Tibial nerve (tissue), 4 donors: ENCODE measurements around the gene MMEL1. TPM values are rescaled to one million over a fixed set of nuclear protein-coding genes. Genes with fewer than 3 reads are reported as not detected.
"Not testable (repeated sequence)": the region's sequence is repeated elsewhere in the genome, so short reads cannot be mapped to it uniquely, and the experiment has no call there.

Source experiments
- DNase-seq, 2 donors: peaks; one replicate each; pipeline ENCODE4 v3.0.0-alpha.2; 2019; ENCODE audit warnings: low spot score in 2 of 2
- H3K27ac ChIP-seq, 4 donors: fragments of 200-600 bp; sonication (generic) in 3 of 4; one replicate each; pipeline ENCODE4 v1.5.1; 2017 to 2019; ENCODE audit warnings: mild to moderate bottlenecking in 1 of 4
- H3K27me3 ChIP-seq, 2 donors: fragments of 200-600 bp; sonication (generic) in 1 of 2; one replicate each; pipeline versions ENCODE4 v1.5.1 to v1.6.0; 2017 to 2019
- H3K36me3 ChIP-seq, 3 donors: fragments of 200-600 bp; sonication (generic); one replicate each; pipeline ENCODE4 v1.5.1; 2018 to 2019
- H3K4me1 ChIP-seq, 4 donors: fragments of 200-600 bp; sonication (generic) in 3 of 4; one replicate each; pipeline ENCODE4 v1.5.1; 2017 to 2019
- H3K4me3 ChIP-seq, 4 donors: fragments of 200-600 bp; sonication (generic) in 3 of 4; one replicate each; pipeline ENCODE4 v1.5.1; 2017 to 2019; ENCODE audit warnings: mild to moderate bottlenecking in 1 of 4, moderate library complexity in 1 of 4
- H3K9me3 ChIP-seq, 4 donors: fragments of 200-600 bp; sonication (generic) in 3 of 4; one replicate each; pipeline ENCODE4 v1.5.1; 2017 to 2019
- CTCF ChIP-seq, 5 experiments: fragments of 200-600 bp in 3 of 5; fragments of 450-650 bp in 2 of 5; sonication (generic) in 3 of 5; IDR thresholded peaks; one replicate each; pipeline ENCODE4 v1.5.1; 2016 to 2019; ENCODE audit warnings: antibody characterized with exemption in 5 of 5, mild to moderate bottlenecking in 3 of 5, moderate library complexity in 2 of 5
- EP300 ChIP-seq, 2 donors: sonication (generic); formaldehyde crosslinking; IDR thresholded peaks; one replicate each; pipeline ENCODE4 v1.6.1; 2017; ENCODE audit warnings: antibody characterized with exemption in 2 of 2, mild to moderate bottlenecking in 1 of 2
- POLR2A ChIP-seq, 2 donors: fragments of 450-650 bp; IDR thresholded peaks; one replicate each; pipeline ENCODE4 v1.6.1; 2017; ENCODE audit warnings: antibody characterized with exemption in 2 of 2, mild to moderate bottlenecking in 2 of 2, moderate library complexity in 2 of 2
- WGBS, 2 donors: methylation state at CpG; one replicate each; pipeline ENCODE4 v1.1.5; 2018; 5-methylcytosine and 5-hydroxymethylcytosine counted together
- total RNA-seq, 4 donors: library from RNA; depleted of rRNA; stranded (reverse); fragments of >200 nt; gene quantifications; one replicate each; pipeline ENCODE4 v1.1.0, GENCODE V29; 2016

The MMEL1 gene
- total RNA-seq, 4 donors from 2014 or later = 0.21 to 2.2 TPM; not detected in 2

- WGBS, 2 donors = 43 to 44% methylated on average over 16 of the region's 16 CpGs
- DNase-seq = not testable (repeated sequence)
Observed at GRCh38 chr1:2652152-2652925, 19.5 kb upstream of the MMEL1 start.

GRCh38 chr1:2650967-2651645 is 18.3 kb upstream of the MMEL1 start:
- no peaks in the 10 kb centered on the region for H3K27me3 ChIP-seq
- no peak for DNase-seq
- no peaks in the 10 kb centered on the region for H3K36me3 ChIP-seq
- WGBS, 2 donors = 65 to 77% methylated on average over 7 to 10 of the region's 10 CpGs
- no peak overlapping the region for H3K27ac ChIP-seq
- no peaks in the 10 kb centered on the region for H3K4me1 ChIP-seq
- H3K9me3 ChIP-seq = peaks cover 0 to 51% (median 0%) of the 10 kb centered on the region in 4 donors
- H3K4me3 ChIP-seq = no peak overlapping the region
- TF ChIP-seq EP300 (IDR thresholded peaks at IDR 0.05) (no peak), POLR2A (IDR thresholded peaks at IDR 0.05) (no peak), CTCF (IDR thresholded peaks at IDR 0.05) (no peak)

More at GRCh38 chr1:2652152-2652925, 19.5 kb upstream of the MMEL1 start:
- H3K27me3 ChIP-seq, H3K36me3 ChIP-seq, H3K4me1 ChIP-seq, H3K27ac ChIP-seq, H3K4me3 ChIP-seq: not testable (repeated sequence)
- peaks cover 0 to 39% (median 0%) of the 10 kb centered on the region in 4 donors for H3K9me3 ChIP-seq

DNA sequence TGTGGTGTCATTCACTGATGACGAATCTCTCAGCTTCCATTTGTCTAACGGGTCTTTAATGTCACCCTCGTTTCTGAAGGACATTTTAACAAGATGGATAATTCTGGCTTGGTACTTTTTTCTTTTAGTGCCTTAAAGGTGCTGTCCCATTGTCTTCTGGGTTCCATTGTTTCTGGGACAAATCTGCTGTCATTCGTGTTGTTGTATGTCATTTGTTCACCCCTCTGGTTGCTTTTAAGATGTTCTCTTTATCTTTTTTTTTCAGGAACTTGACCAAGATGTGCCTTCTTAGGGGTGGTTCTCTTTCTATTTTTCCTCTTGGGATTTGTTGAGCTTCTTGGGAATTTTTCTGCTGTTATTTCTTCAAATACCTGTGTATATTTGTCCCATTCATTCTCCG is 14.0 kb upstream of the MMEL1 start:
- no peak for DNase-seq
- Histone ChIP-seq H3K4me3 (no peak overlapping the region), H3K27me3 (no peaks in the 10 kb centered on the region), H3K9me3 (peaks cover 0 to 39% (median 0%) of the 10 kb centered on the region in 4 donors), H3K4me1 (peaks cover 0 to 13% (median 6%) of the 10 kb centered on the region in 4 donors), H3K36me3 (no peaks in the 10 kb centered on the region), H3K27ac (no peak overlapping the region)
- WGBS, 2 donors = 78 to 82% methylated on average over 5 of the region's 5 CpGs
- TF ChIP-seq CTCF (IDR thresholded peaks at IDR 0.05) (no peak), POLR2A (IDR thresholded peaks at IDR 0.05) (no peak), EP300 (IDR thresholded peaks at IDR 0.05) (no peak)

DNA sequence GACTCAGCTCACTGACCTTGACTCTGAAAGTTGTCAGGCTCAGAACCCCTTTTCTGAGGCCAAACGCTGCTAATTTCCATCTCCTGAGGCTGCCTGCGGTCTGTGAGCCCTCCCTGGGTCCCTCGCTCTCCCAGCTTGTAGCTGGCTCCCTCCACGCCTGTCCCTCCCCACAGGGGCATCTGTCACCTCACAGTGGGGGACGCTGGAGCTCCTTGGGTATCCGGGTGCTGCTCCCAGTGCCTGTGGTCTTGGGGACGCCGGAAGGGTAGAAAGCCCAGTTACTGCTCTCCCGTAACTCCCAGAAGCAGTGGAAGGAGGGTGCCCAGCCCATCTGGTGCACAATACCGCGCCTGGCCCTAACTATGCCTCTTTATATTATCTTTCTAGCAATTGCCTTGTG is 13.0 kb upstream of the MMEL1 start:
- Histone ChIP-seq H3K27ac (no peak overlapping the region), H3K4me3 (no peak overlapping the region), H3K27me3 (no peaks in the 10 kb centered on the region), H3K4me1 (peaks cover 0 to 21% (median 10%) of the 10 kb centered on the region in 4 donors), H3K9me3 (peaks cover 0 to 39% (median 0%) of the 10 kb centered on the region in 4 donors), H3K36me3 (no peaks in the 10 kb centered on the region)
- TF ChIP-seq CTCF (IDR thresholded peaks at IDR 0.05) (no peak), POLR2A (IDR thresholded peaks at IDR 0.05) (no peak), EP300 (IDR thresholded peaks at IDR 0.05) (no peak)
- WGBS, 2 donors = 83 to 85% methylated on average over 5 to 11 of the region's 11 CpGs
- no peak for DNase-seq

DNA sequence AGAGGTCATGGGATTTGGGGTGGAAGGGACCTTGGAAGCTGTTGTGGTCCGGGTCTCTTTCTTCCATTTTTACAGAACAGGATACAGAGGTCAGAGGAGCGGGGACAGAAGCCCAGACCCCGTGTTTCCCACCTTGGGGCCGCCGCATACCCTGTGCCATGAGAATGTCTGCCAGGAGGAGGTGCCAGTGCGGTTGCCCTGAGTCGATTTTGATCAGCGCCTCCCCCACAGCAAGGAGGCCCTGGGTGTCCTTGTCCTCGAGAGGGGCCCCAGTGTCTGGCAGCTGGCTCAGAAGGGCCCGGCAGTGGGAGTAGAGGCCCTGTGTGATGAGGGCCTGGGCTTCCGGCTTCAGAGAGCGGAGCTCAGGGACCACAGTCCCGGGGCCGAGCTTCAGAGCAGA is 12.3 kb upstream of the MMEL1 start:
- Histone ChIP-seq H3K4me1 (peaks cover 0 to 27% (median 10%) of the 10 kb centered on the region in 4 donors), H3K36me3 (no peaks in the 10 kb centered on the region), H3K27me3 (no peaks in the 10 kb centered on the region), H3K4me3 (no peak overlapping the region), H3K27ac (no peak overlapping the region), H3K9me3 (peaks cover 0 to 39% (median 0%) of the 10 kb centered on the region in 4 donors)
- no peak for TF ChIP-seq POLR2A (IDR thresholded peaks at IDR 0.05)
- no peak for TF ChIP-seq EP300 (IDR thresholded peaks at IDR 0.05)
- no peak for TF ChIP-seq CTCF (IDR thresholded peaks at IDR 0.05)
- WGBS, 2 donors = 62 to 84% methylated on average over 10 to 13 of the region's 14 CpGs
- DNase-seq = no peak
